Stimulated activated CD4-positive, alpha-beta T cell treated with anti-CD3 and anti-CD28 coated beads, TNF-alpha, amount 100 ng/mL, for 1 hour (primary cell): ENCODE measurements around the gene IL17A.

ENCODE experiments used
- DNase-seq, 3 donors: peaks; one replicate each; pipeline ENCODE4 v3.0.0-alpha.2; 2020; ENCODE audit warnings: low read depth in 3 of 3, low spot score in 1 of 3

Gene IL17A

GRCh38 chr6:52186075-52186474 lies at the start of gene IL17A:
IL17A (plus strand) TSS chr6:52186375; CDS start chr6:52186432, 57 bp downstream.
- DNase-seq, result no peak

GRCh38 chr6:52136934-52137467 lies 49.2 kb upstream of the IL17A start:
- no peak for DNase-seq

DNA sequence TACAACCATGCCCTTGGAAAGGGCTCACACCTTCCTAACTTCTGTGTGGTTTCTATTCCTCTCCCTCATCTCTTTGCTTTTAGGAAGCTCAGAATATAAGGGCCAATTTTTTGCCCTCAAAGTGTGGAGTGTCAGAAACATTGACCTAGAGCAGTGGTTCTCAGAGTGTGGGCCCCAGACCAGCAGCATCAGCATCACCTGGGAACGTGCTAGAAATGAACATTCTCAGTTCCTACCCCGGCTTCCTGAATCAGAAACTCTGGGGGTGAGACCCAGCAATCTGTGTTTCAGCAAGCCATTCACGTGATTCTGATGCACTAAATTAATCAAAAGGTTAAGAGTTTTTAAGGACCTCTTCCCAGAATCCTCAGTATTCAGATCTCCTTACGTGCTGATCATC lies 47.9 kb upstream of the IL17A start:
- DNase-seq, result no peak

- DNase-seq, result no peak
Measured at GRCh38 chr6:52139985-52140680, 46.0 kb upstream of the IL17A start.

DNA sequence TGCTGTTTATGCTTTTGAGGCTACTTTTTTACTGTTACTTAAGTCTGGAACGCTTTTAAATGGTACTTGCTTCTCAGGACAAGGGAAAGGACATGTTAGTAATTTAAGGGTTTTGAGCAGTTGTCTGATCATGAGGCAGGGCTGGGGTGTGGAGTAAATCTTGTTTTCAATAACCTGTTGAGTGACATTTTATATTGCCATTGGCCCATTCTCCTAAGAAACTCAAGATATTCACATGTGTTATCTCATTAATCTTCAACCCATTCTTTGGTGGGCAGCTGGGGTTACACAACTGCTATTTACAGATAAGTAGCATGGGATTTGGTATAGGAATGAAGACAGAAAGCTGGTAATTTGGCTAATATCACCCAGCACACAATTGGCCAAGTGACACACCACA lies 44.6 kb upstream of the IL17A start:
- no peak for DNase-seq

DNA sequence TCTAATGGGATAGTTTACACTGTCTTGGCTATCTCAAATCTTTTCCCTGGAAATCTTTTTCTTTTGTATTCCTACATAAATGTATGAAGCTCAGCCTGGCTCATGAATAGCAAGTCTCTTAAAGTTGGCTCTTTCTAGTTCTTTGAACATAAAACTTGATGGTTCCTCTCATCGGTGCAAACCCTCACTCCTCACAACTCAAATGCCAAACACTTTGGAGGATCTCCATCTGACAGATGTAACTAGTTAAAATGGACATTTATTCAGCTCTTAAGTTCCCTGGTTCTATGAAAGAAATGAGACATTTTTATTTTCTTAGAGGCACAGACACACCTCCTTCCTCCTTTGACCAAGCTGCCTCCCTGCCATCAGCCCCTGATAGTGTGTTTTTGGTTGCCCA lies 43.6 kb upstream of the IL17A start:
- DNase-seq, result no peak

GRCh38 chr6:52143551-52143950 lies 42.6 kb upstream of the IL17A start:
- no peak for DNase-seq

- DNase-seq, result no peak
Measured at GRCh38 chr6:52144196-52145076, 41.7 kb upstream of the IL17A start.

DNA sequence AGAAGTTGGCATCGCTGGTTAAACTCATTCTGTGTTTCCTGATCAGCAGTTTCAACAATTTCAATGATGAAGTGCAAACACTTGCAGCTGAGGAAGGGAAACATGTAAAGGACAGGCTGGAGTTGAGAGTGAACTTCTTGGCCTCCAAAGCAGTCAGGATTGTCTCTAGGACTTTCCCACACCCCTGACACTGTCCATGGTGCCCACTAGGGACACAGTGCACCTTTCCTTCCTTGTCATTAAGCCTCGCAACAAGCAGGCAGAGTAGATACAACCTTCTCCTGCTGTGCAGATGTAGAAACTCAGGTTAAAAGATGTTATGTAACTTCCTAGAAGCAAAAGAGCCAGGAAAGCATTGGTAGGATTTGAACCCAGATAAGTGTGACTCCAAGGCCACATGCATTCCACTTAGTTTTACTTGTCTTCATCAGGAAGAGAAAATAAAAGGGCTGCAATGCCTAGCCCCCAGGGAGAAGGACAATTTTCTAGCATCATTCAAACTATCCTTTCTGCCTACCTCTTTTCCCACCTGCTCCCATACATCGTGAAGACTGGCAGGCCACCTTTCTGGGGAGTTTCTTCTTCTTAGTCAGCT lies 39.2 kb upstream of the IL17A start:
- DNase-seq, result no peak

- DNase-seq, result no peak
Measured at GRCh38 chr6:52149076-52149475, 37.1 kb upstream of the IL17A start.

DNA sequence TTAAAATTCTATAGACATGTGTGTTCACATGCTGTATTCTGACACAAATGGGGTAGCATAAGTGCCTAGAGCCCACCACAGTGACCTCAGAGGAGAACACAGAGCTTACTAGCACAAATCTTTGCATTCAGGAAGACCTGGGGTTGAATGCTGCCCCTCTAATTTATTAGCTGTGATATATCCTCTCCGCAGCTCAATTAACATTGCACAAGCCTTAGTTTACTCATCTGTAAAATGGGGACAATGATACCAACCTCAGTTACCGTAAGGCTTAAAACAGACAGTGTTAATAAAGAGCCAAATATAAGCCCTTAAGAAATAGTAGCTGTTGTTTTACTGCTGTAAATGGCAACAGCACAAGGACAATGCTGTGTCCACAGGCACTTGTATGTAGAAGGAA lies 36.2 kb upstream of the IL17A start:
- DNase-seq, result no peak

GRCh38 chr6:52152070-52152423 lies 34.1 kb upstream of the IL17A start:
- no peak for DNase-seq

DNA sequence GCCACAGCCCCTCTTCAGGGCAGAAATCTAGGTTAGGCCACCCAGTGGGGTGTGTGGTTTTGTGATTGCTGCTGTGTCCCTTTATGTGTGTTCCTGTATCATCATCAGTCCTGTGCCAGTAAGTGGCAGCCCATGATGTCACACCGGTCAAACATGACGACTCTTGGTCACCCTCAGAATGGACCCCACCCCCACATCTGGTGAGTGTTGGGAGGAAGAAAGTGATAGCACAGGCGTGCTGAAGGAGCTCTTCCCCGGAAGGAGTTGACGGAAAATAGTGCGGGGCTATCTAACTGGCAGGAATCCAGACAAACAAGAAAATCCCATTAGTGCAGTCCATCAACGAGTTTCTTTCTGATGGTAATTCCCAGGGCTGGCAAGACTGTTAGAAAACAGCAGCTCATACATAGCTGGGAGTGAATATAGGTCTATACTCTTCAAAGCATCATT lies 33.4 kb upstream of the IL17A start:
- DNase-seq, result no peak

DNA sequence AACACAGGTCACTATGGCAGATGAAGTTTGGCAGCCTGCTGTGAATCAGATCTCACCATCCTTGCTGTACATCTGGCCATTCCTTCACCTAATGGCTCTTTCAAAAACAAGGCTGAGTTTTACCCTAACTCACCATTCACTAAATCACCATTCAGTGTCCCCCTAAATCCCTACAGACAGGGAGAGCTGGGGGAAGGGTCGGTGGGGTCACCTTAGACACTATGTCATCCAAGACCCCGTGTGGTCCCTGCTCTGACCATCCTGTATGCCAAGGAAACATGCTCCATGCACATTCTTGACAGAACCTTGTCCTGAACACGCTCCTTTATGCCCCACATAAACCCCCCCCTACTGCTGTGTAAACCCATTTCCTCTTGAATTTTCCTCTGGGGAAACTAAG lies 31.8 kb upstream of the IL17A start:
- no peak for DNase-seq

DNA sequence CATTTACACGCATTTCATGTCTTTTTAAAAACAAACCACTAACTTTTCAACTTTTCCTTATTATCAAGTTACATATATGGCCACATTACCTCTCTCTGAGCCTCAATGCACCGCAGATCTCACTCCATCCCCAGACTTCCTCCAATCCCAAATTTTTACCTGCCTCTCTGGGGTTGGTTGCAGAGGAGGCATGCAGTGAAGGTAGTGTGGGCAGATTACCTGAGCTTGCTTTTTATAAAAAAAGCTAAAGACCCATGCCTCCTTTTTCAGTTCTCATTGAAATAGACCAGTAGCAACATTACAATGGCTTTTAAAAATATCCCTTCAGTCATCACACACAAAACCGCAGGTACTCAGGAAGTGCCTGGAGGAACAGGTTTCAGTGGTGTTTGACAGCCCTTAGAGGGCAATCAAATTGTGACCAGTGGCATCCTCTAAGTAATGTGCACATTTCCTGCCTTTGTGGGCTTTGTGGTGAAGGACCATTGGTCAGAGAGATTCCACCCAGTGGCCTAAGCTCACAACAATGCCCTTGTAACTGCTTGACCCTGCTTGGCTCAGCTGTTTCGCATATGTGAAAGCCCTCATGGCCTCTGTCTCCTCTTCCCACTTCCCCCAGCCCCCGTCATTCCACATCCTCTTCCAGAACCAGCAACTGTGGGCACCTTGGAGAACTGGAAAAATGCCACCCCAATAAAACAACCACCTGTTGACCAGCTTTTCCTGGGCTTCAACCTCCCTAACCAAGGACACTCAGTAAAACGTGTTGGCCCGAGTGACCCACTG lies 30.2 kb upstream of the IL17A start:
- no peak for DNase-seq

GRCh38 chr6:52157301-52157941 lies 28.8 kb upstream of the IL17A start:
- DNase-seq, result no peak

DNA sequence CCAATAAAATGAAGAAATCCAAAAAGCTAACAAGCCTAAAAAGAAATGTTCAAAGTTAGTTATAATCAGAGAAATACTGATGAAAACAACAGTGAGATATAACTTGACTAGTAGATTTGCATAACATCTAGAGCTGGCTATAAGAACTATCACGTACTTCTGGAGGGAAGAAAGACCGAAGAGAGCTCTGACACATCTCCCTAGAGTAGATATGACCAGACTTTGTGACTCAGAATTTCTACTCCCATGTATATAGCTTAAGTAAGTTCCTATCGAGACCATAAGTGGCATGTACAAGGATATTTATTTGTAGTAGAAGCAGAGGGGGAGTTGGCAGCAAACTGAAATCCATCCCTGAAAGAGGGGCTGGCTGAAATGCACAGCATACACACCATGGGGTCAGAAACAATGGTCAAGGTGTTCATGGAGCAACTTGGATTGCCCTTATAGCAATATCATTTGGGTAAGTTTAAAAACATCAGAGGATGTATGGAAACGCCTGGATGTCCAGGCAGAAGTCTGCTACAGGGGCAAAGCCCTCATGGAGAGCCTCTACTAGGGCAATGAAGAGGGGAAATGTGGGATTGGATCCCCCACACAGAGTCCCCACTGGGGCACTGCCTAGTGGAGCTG lies 25.6 kb upstream of the IL17A start:
- DNase-seq, result no peak

GRCh38 chr6:52161689-52162438 lies 24.3 kb upstream of the IL17A start:
- DNase-seq, result no peak
